Nephron (organoid): Measurements from ENCODE around the gene DENND2A.
A peak's percentile ranks its signal among the peaks of the same experiment; 100 is the strongest.
"Not testable (repeated sequence)": the region's sequence is repeated elsewhere in the genome, so short reads cannot be mapped to it uniquely, and the experiment has no call there.

Experiments
- H3K27ac Mint-ChIP-seq, 3 experiments: 2 replicates each; pipeline ENCODE4 v1.8.0; 2020; ENCODE audit warnings: mixed read lengths in 3 of 3, mild to moderate bottlenecking in 2 of 3, moderate library complexity in 1 of 3
- H3K27me3 Mint-ChIP-seq: 2 replicates; pipeline ENCODE4 v1.8.0; 2021; ENCODE audit warnings: low read depth, mild to moderate bottlenecking, moderate library complexity, mixed read lengths
- H3K36me3 Mint-ChIP-seq: 2 replicates; pipeline ENCODE4 v1.8.0; 2020; ENCODE audit warnings: low read depth, mixed read lengths
- H3K4me1 Mint-ChIP-seq: 2 replicates; pipeline ENCODE4 v1.8.0; 2020; ENCODE audit warnings: mixed read lengths
- H3K4me3 Mint-ChIP-seq, 3 experiments: 2 replicates each; pipeline ENCODE4 v1.8.0; 2020; ENCODE audit warnings: mild to moderate bottlenecking in 3 of 3, mixed read lengths in 3 of 3, moderate library complexity in 2 of 3
- H3K9me3 Mint-ChIP-seq: 2 replicates; pipeline ENCODE4 v1.8.0; 2020; ENCODE audit warnings: mixed read lengths
- CTCF ChIP-seq, 3 experiments: fragments of 200-600 bp; sonication (generic); IDR thresholded peaks; one replicate each; pipeline ENCODE4 v1.5.0; 2021; ENCODE audit warnings: antibody characterized with exemption in 3 of 3; ENCODE audit not compliant: unreplicated experiment in 3 of 3

Gene DENND2A

GRCh38 chr7:140670343-140670935, 29.8 kb upstream of the DENND2A start:
- no peak for TF ChIP-seq CTCF (IDR thresholded peaks at IDR 0.05; ENCODE audit: unreplicated experiment in 3 of 3)
- Mint-ChIP-seq H3K27ac (no peak overlapping the region), H3K4me1 (peaks cover 21% of the 10 kb centered on the region), H3K4me3 (peak overlapping the region; percentile 34 to 59 (median 46)), H3K27me3 (peaks cover 3% of the 10 kb centered on the region), H3K9me3 (no peaks in the 10 kb centered on the region), H3K36me3 (no peaks in the 10 kb centered on the region)

GRCh38 chr7:140669862-140670261, 29.2 kb upstream of the DENND2A start:
- H3K4me1 Mint-ChIP-seq = peaks cover 16% of the 10 kb centered on the region
- not testable (repeated sequence) for H3K36me3 Mint-ChIP-seq, H3K27me3 Mint-ChIP-seq, H3K27ac Mint-ChIP-seq, H3K9me3 Mint-ChIP-seq
- peak overlapping the region in 2 of 3 experiments; percentile 59 for H3K4me3 Mint-ChIP-seq

GRCh38 chr7:140669352-140669751, 28.7 kb upstream of the DENND2A start:
- Mint-ChIP-seq H3K36me3 (no peaks in the 10 kb centered on the region), H3K9me3 (no peaks in the 10 kb centered on the region), H3K4me1 (peaks cover 12% of the 10 kb centered on the region), H3K4me3 (no peak overlapping the region), H3K27me3 (peaks cover 3% of the 10 kb centered on the region), H3K27ac (no peak overlapping the region)
- no peak for TF ChIP-seq CTCF (IDR thresholded peaks at IDR 0.05; ENCODE audit: unreplicated experiment in 3 of 3)

GRCh38 chr7:140668641-140669040, 28.0 kb upstream of the DENND2A start:
- H3K36me3 Mint-ChIP-seq = no peaks in the 10 kb centered on the region
- no peak overlapping the region for H3K4me3 Mint-ChIP-seq
- peaks cover 3% of the 10 kb centered on the region for H3K27me3 Mint-ChIP-seq
- no peak for TF ChIP-seq CTCF (IDR thresholded peaks at IDR 0.05; ENCODE audit: unreplicated experiment in 3 of 3)
- H3K27ac Mint-ChIP-seq = no peak overlapping the region
- peaks cover 5% of the 10 kb centered on the region for H3K4me1 Mint-ChIP-seq
- no peaks in the 10 kb centered on the region for H3K9me3 Mint-ChIP-seq

- Mint-ChIP-seq H3K9me3 (no peaks in the 10 kb centered on the region), H3K4me3 (no peak overlapping the region), H3K4me1 (peaks cover 5% of the 10 kb centered on the region), H3K27me3 (peaks cover 3% of the 10 kb centered on the region), H3K27ac (no peak overlapping the region), H3K36me3 (no peaks in the 10 kb centered on the region)
- TF ChIP-seq CTCF (IDR thresholded peaks at IDR 0.05; ENCODE audit: unreplicated experiment in 3 of 3) = no peak
These were observed 26.9 kb upstream of the DENND2A start for GRCh38 chr7:140667476-140667875.

GRCh38 chr7:140662938-140663337, 22.3 kb upstream of the DENND2A start:
- not testable (repeated sequence) for H3K9me3 Mint-ChIP-seq, H3K36me3 Mint-ChIP-seq

GRCh38 chr7:140661124-140661523, 20.5 kb upstream of the DENND2A start:
- TF ChIP-seq CTCF (IDR thresholded peaks at IDR 0.05; ENCODE audit: unreplicated experiment in 3 of 3) = peak in 1 of 3 experiments; percentile 12
- H3K4me1 Mint-ChIP-seq = peaks cover 12% of the 10 kb centered on the region
- H3K9me3 Mint-ChIP-seq = no peaks in the 10 kb centered on the region
- H3K36me3 Mint-ChIP-seq = no peaks in the 10 kb centered on the region
- H3K27ac Mint-ChIP-seq = no peak overlapping the region
- H3K4me3 Mint-ChIP-seq = no peak overlapping the region
- peaks cover 8% of the 10 kb centered on the region for H3K27me3 Mint-ChIP-seq

More at GRCh38 chr7:140662938-140663337, 22.3 kb upstream of the DENND2A start:
- not testable (repeated sequence) for H3K4me3 Mint-ChIP-seq, H3K27me3 Mint-ChIP-seq, H3K4me1 Mint-ChIP-seq, H3K27ac Mint-ChIP-seq
